Activated T-cell treated with anti-CD3 and anti-CD28 coated beads, Interleukin-2, amount 50 U/mL, for 48 hours (primary cell): Measurements from ENCODE around the gene TNFAIP1.
"Not testable (repeated sequence)": the region's sequence is repeated elsewhere in the genome, so short reads cannot be mapped to it uniquely, and the experiment has no call there.

Experiments
- DNase-seq, 2 experiments: peaks; one replicate each; pipeline ENCODE4 v3.0.0-alpha.2; 2020

The TNFAIP1 gene

GRCh38 chr17:28325211-28325610 is 10.3 kb upstream of the TNFAIP1 start:
- no peak for DNase-seq

DNA sequence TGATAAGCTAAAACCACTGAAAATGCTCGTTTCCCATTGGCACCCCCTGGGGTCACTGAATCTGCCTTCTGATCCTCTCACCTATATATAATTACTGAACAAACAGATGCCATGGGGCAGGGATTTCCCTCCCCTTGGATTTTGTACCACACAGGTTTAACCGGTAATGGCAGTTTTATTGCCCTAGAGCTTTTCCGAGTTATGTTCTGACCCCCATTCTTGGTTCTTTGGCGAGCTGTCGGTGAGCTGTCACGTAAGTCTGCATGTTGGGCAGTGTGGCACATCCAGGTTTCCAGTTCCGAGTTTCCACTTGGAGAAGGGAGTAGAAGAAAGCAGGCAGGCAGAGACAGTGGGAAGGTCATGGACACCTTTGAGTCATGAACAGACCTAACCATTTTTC is 9.4 kb upstream of the TNFAIP1 start:
- peak; percentile 12 to 14 for DNase-seq

DNA sequence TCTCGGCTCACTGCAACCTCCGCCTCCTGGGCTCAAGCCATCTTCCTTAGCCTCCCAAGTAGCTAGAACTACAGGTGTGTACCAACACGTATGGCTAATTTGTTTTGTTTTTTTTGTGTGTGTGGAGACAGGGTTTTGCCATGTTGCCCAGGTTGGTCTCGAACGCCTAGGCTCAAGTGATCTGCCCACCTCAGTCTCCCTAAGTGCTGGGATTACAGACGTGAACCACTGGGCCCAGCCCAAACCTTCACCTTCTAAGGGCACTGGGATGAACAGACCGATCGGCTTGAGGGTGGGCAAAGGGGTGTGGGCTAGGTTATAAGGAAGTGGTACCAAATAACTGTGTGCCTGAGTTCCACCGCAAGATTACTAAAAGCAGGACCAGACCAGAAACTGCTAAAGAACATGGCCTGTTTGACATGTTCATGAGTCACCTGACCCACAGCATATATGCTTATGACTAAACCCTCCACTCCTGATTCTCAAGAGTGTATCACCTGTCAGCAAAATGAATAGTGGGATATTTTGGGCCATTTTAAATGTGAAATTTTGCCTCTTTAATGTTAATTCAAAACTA is 8.4 kb upstream of the TNFAIP1 start:
- DNase-seq, result peak; percentile 54 to 57

GRCh38 chr17:28327709-28328108 is 7.9 kb upstream of the TNFAIP1 start:
- peak in 1 of 2 experiments; percentile 5 for DNase-seq

DNA sequence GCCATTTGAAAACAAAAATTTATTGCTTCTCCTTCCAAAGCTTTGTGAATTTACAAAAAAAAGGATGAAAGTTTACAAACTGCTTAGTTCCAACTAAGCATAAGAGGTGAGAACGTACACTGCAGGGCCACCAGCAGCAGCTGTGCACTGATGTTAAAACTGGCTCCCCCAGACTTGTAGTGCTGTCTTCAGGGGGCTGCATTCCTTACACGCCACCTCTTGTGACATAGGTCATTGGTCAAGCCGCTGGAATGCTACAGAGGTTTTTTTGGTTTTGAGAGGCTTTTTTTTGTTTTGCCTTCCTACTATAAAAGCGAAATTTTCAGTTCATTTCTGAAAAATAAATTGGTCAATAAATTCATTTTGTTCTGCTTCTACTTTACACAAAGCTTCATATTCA is 7.2 kb upstream of the TNFAIP1 start:
- DNase-seq, result no peak

- DNase-seq, result no peak
These were observed 4.9 kb upstream of the TNFAIP1 start for GRCh38 chr17:28330671-28331070.

- no peak for DNase-seq
These were observed 3.6 kb upstream of the TNFAIP1 start for GRCh38 chr17:28331891-28332420.

DNA sequence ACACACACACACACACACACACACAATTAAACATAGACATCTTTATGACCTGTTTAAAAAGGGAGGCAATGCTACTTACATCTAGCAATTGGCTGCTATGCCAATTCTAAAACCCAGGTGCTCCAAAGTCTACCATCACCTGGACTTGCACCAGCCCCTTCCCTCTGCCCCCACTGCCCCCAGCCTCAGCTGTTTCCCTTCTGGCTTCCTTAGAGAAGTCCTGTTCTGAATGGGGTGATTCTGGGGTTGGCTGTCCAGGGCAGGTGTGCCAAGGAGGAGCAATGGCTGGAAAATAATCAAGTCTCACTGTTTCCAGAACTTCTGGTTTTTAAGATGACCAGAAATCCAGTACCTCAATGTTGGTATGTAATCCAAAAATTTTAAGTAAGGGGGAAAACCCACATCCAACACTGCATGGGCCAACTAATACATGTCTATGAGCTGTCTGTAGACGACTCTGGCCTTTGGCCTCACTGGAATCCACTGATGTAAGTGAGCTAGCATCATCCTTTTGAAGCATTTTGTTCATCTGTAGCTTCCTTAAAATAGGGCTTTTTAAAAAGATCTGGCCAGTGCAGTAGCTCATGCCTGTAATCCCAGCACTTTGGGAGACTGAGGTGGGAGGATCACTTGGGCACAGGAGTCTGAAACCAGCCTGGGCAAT is 2.3 kb upstream of the TNFAIP1 start:
- no peak for DNase-seq

GRCh38 chr17:28334171-28334570 is 1.4 kb upstream of the TNFAIP1 start:
- no peak for DNase-seq

DNA sequence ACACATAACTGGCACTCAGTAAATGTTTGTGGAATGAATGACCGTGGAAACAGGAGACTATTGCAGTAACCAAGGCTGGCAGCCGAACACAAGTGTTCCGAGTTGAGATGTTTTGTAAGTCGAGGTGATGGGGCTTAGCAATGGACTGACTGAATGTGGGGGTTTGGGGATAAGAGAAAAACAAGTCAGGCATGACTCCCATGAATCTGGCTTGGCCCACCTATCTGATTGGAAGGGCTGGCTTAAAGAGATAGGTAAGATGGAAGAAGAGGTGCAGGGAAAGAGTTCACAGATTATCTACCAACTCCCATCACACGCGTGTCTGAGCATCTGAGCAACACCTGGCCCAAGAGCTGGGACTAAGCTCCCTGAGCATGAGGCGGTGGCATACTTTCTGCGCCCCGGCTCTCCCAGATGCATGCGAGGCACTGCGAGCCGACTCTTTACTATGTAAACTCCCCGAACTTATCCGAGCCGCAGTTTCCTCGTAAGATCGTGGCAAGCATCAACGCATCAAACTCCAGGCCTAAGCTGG is 828 bp upstream of the TNFAIP1 start:
- DNase-seq, result no peak

- DNase-seq, result peak in 1 of 2 experiments; percentile 43
These were observed 654 bp downstream of the TNFAIP1 start for GRCh38 chr17:28335959-28336871.

DNA sequence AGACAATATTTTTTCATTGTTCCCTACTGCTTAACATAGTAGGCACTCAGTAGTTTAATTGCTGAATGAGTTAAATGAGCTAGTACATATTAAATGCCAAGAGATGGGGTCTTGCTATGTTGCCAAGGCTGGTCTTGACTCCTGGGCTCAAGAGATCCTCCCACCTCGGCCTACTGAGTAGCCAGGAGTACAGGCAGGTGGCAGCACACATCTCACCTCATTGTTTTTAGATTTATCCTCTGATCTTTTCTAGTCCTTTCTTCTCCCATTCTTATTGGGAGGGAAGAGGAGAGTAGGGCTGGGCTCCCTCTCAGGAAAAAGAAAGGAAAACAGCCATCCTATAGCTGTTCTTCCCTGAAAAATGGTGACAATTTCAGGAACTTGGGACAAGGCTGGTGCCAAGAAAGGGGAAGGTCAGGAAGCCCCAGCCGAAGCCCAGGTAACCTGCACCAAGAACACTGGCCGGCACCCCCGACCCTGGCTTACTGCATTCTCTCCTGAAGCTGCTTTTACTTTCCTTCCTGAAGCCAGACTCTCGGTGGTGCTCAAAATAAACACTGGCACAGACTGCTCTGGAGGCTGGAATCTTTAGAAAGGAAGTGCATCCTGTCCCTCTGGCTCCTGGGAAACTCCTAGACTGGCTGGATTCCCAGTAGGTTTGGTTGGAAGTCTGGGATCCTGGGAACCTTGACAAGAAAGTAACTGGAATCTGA is 2.7 kb downstream of the TNFAIP1 start:
- DNase-seq, result no peak

GRCh38 chr17:28338769-28339212 is 3.2 kb downstream of the TNFAIP1 start:
- DNase-seq, result not testable (repeated sequence)

GRCh38 chr17:28339431-28339830 is 3.9 kb downstream of the TNFAIP1 start:
- no peak for DNase-seq

GRCh38 chr17:28340374-28340773 is 4.8 kb downstream of the TNFAIP1 start:
- DNase-seq, result no peak

- DNase-seq, result no peak
These were observed 6.0 kb downstream of the TNFAIP1 start for GRCh38 chr17:28341516-28341915.

- DNase-seq, result no peak
These were observed 6.8 kb downstream of the TNFAIP1 start for GRCh38 chr17:28342313-28342712.

DNA sequence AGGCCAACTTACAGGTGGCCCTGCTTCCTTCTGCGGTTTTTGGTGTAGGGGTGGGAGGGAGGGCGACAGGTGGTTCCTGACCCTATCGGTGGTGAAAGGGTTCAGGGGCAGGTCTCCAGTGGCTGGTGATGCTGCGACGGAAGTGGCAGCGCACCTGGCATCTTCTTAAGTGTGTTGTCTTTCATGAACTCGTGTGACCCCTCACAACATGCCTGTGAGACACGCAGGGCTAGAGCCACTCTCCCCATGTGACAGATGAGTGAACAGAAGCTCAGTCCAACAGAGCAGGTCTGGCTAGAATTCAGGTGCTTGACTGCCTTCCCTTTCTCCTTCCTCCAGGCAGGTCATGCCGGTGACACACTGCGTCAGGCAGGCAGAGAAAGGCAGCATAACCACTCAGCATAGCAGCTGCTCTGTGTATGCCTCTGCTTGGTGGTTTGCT is 8.0 kb downstream of the TNFAIP1 start:
- DNase-seq, result no peak

DNA sequence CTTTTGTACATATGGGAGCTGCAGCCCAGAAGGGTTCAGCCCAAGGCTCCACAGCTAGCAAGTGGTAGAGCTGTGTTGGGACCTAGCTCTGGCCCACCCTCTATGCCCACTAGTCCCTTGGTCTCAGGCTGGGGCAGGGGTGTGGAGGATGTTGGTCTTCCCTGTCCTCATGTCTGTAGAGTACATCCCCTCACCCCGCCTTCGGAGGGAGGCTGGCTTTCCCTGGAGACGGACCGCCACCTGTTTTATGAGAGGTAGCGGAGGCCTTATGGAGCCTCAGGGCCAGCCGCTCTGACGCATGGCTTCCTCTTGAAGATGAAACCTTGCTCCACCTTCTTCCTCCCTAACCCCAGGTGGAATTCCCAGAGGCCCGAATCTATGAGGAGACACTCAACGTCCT is 8.4 kb downstream of the TNFAIP1 start:
- no peak for DNase-seq

- DNase-seq, result no peak
These were observed 8.9 kb downstream of the TNFAIP1 start for GRCh38 chr17:28344435-28344901.

- no peak for DNase-seq
These were observed 10.0 kb downstream of the TNFAIP1 start for GRCh38 chr17:28345419-28346198.

DNA sequence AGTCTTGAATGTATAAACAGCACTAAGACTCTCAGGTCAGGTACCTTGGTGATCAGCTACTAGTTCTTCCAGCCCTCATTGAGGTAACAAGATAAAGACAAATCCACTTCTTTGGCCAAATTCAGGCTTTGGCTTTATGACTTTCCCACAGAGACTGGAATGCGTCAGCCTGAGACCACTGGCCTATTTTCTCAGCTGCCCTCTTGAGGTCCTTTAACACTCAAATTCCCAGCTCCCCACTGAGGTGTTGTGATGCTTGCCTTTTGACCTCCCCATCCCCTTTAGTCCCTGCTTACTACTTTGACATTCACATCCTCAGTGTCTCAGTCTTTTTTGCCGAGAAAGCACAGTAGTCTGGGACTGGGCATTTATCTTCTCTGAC is 10.6 kb downstream of the TNFAIP1 start:
- DNase-seq, result no peak
